ENCODE results near the gene ZYG11B. TPM values are rescaled to one million over a fixed set of nuclear protein-coding genes. Genes with fewer than 3 reads are reported as not detected.
"Not testable (repeated sequence)": the region's sequence is repeated elsewhere in the genome, so short reads cannot be mapped to it uniquely, and the experiment has no call there.

Gene ZYG11B
- total RNA-seq, 1 experiment from 2014 or later = 25.6 TPM

DNA sequence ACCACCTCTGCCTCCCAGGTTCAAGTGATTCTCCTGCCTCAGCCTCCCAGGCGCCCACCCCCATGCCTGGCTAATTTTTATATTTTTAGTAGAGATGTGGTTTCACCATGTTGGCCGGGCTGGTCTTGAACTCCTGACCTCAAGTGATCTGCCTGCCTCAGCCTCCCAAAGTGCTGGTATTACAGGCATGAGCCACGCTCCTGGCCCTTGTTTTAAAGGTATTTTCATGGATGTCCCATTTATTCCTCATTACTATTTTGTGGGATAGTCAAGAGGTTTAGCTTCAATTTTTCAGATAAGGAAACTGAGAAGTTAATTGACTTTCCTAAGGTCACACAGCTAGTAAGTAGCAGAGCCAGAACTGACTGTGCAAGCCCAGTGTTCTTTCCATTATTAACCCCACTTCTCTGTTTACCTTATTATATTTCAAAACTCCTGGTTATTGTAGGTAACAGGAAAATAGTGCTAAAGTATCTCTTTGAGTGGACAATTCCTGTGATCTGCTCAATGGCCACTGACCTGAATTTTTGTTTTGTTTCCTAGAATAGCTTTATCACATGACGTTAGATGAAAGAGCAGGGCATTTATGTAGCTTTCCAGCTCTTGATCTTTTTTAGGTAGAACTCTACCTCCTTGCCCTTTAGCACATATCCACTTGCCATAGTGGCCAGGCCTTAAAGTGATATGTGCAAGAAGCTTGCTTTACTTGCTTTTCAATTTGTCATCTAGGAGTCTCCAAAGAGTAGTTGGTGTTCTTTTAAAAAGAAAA lies 13.6 kb downstream of the ZYG11B start:
- Histone ChIP-seq H3K27me3 (ENCODE audit: low read length) (no peaks in the 10 kb centered on the region), H3K27ac (ENCODE audit: low read length) (no peak overlapping the region), H3K4me1 (ENCODE audit: low read length) (no peaks in the 10 kb centered on the region), H4K20me1 (ENCODE audit: insufficient read depth, low read depth, low read length) (no peaks in the 10 kb centered on the region), H3K79me2 (ENCODE audit: low read length) (peaks cover 83% of the 10 kb centered on the region), H3K36me3 (ENCODE audit: insufficient read depth, low read length) (no peaks in the 10 kb centered on the region), H3K4me3 (ENCODE audit: low read length) (no peak overlapping the region), H3K9ac (ENCODE audit: low read length) (no peak overlapping the region), H3K9me3 (ENCODE audit: low read length) (no peaks in the 10 kb centered on the region), H3K4me2 (ENCODE audit: low read depth, low read length, poor library complexity, severe bottlenecking) (no peak overlapping the region), H3K9me2 (replicated peaks; ENCODE audit: insufficient read depth, low read length) (no peaks in the 10 kb centered on the region), H2AFZ (ENCODE audit: low read length) (no peak overlapping the region)
- DNase-seq = no peak

DNA sequence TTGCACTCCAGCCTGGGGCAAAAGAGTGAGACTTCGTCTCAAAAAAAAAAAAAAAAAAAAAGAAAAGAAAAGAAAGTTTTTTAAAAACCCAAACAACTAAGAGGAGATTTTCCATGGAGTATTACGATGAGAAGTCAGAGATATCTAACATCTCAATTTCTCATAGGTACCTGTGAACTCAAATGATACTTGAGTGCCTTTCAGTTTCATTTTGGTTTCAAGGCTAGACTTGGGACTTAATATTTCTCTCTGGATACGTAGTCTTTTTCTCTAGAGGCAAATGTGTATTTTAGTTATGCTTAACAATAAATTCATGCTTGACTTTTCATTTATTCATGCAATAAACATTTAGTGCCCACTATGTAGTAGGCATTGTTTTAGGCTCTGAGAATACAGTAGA lies 15.0 kb downstream of the ZYG11B start:
- H3K9me3 ChIP-seq (ENCODE audit: low read length) = no peaks in the 10 kb centered on the region
- H3K9ac ChIP-seq (ENCODE audit: low read length) = no peak overlapping the region
- H3K4me1 ChIP-seq (ENCODE audit: low read length) = no peaks in the 10 kb centered on the region
- H3K9me2 ChIP-seq (replicated peaks; ENCODE audit: insufficient read depth, low read length) = no peaks in the 10 kb centered on the region
- H3K4me2 ChIP-seq (ENCODE audit: low read depth, low read length, poor library complexity, severe bottlenecking) = no peak overlapping the region
- H3K27ac ChIP-seq (ENCODE audit: low read length) = no peak overlapping the region
- peaks cover 83% of the 10 kb centered on the region for H3K79me2 ChIP-seq (ENCODE audit: low read length)
- H3K4me3 ChIP-seq (ENCODE audit: low read length) = no peak overlapping the region
- no peaks in the 10 kb centered on the region for H4K20me1 ChIP-seq (ENCODE audit: insufficient read depth, low read depth, low read length)
- H3K36me3 ChIP-seq (ENCODE audit: insufficient read depth, low read length) = no peaks in the 10 kb centered on the region
- no peaks in the 10 kb centered on the region for H3K27me3 ChIP-seq (ENCODE audit: low read length)
- no peak overlapping the region for H2AFZ ChIP-seq (ENCODE audit: low read length)
- no peak for DNase-seq

DNA sequence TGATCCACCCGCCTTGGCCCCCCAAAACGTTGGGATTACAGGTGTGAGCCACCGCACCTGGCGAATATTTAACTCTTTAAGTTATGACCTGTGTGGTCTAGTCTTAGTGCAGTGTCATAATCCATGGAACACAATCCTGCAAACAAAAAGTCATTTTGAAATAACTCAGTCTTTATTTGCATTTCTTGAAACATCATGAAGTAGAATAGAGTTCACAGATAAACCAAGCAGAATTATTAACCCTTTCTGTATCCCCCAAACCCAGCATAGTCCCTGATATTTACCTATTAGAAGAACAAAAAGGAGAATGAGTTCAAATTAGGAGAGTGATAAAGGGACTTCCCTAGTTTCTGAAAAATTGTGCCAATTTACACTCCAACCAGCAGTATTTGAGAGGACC lies 19.9 kb downstream of the ZYG11B start:
- Histone ChIP-seq H3K9ac (ENCODE audit: low read length) (no peak overlapping the region), H3K4me2 (ENCODE audit: low read depth, low read length, poor library complexity, severe bottlenecking) (no peak overlapping the region), H3K9me3 (ENCODE audit: low read length) (no peaks in the 10 kb centered on the region), H3K4me1 (ENCODE audit: low read length) (no peaks in the 10 kb centered on the region), H3K9me2 (replicated peaks; ENCODE audit: insufficient read depth, low read length) (no peaks in the 10 kb centered on the region), H3K36me3 (ENCODE audit: insufficient read depth, low read length) (no peaks in the 10 kb centered on the region), H3K4me3 (ENCODE audit: low read length) (no peak overlapping the region), H3K79me2 (ENCODE audit: low read length) (peaks cover 73% of the 10 kb centered on the region), H2AFZ (ENCODE audit: low read length) (no peak overlapping the region), H3K27me3 (ENCODE audit: low read length) (no peaks in the 10 kb centered on the region), H3K27ac (ENCODE audit: low read length) (no peak overlapping the region), H4K20me1 (ENCODE audit: insufficient read depth, low read depth, low read length) (no peaks in the 10 kb centered on the region)
- DNase-seq = no peak

DNA sequence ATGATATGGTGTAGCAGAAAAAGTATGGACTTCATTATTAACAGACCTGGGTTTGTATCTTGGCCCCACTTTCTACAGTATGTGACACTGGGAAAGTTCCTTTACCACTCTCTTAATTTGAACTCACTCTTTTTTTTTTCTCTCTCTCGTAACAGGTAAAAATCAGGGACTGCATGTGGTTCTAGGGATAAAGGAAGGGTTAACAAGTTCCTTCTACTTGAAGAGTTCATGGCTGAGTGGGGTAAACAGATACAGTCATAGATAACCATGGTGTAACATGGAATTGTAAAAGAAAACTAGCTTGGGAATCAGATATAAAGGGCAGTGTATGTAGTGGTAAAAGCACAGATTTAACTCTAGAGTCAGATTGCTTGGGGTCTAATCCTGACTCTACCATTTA lies 21.2 kb downstream of the ZYG11B start:
- Histone ChIP-seq H3K9ac (ENCODE audit: low read length) (no peak overlapping the region), H3K4me1 (ENCODE audit: low read length) (no peaks in the 10 kb centered on the region), H3K27ac (ENCODE audit: low read length) (no peak overlapping the region), H3K4me3 (ENCODE audit: low read length) (no peak overlapping the region), H3K79me2 (ENCODE audit: low read length) (peaks cover 71% of the 10 kb centered on the region), H3K36me3 (ENCODE audit: insufficient read depth, low read length) (no peaks in the 10 kb centered on the region), H3K9me3 (ENCODE audit: low read length) (no peaks in the 10 kb centered on the region), H2AFZ (ENCODE audit: low read length) (no peak overlapping the region), H4K20me1 (ENCODE audit: insufficient read depth, low read depth, low read length) (no peaks in the 10 kb centered on the region), H3K4me2 (ENCODE audit: low read depth, low read length, poor library complexity, severe bottlenecking) (no peak overlapping the region), H3K27me3 (ENCODE audit: low read length) (no peaks in the 10 kb centered on the region), H3K9me2 (replicated peaks; ENCODE audit: insufficient read depth, low read length) (no peaks in the 10 kb centered on the region)
- no peak for DNase-seq

DNA sequence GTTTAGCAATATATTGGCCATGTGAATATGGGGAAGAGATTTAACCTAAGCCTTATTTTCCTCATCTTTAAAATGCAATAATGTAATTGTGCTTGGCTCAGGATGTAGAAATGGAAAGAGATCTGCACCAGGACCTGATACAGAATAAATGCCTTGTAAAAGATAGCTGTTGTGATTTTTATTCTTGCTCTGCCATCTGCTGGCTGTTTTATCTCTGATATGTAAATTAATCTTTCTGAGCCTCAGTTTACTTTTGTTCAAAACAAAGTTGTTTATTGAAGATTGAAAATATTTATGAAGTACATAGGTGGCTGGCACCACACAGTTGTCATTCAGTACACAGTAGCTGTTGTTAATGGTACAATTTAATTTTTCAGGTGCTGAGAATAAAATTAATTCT lies 21.9 kb downstream of the ZYG11B start:
- no peaks in the 10 kb centered on the region for H3K4me1 ChIP-seq (ENCODE audit: low read length)
- H3K79me2 ChIP-seq (ENCODE audit: low read length) = peaks cover 77% of the 10 kb centered on the region
- H3K9me2 ChIP-seq (replicated peaks; ENCODE audit: insufficient read depth, low read length) = no peaks in the 10 kb centered on the region
- no peak for DNase-seq
- H3K27me3 ChIP-seq (ENCODE audit: low read length) = no peaks in the 10 kb centered on the region
- H3K9me3 ChIP-seq (ENCODE audit: low read length) = no peaks in the 10 kb centered on the region
- H4K20me1 ChIP-seq (ENCODE audit: insufficient read depth, low read depth, low read length) = no peaks in the 10 kb centered on the region
- H3K27ac ChIP-seq (ENCODE audit: low read length) = no peak overlapping the region
- H3K4me3 ChIP-seq (ENCODE audit: low read length) = no peak overlapping the region
- no peaks in the 10 kb centered on the region for H3K36me3 ChIP-seq (ENCODE audit: insufficient read depth, low read length)
- H2AFZ ChIP-seq (ENCODE audit: low read length) = no peak overlapping the region
- no peak overlapping the region for H3K4me2 ChIP-seq (ENCODE audit: low read depth, low read length, poor library complexity, severe bottlenecking)
- H3K9ac ChIP-seq (ENCODE audit: low read length) = no peak overlapping the region

DNA sequence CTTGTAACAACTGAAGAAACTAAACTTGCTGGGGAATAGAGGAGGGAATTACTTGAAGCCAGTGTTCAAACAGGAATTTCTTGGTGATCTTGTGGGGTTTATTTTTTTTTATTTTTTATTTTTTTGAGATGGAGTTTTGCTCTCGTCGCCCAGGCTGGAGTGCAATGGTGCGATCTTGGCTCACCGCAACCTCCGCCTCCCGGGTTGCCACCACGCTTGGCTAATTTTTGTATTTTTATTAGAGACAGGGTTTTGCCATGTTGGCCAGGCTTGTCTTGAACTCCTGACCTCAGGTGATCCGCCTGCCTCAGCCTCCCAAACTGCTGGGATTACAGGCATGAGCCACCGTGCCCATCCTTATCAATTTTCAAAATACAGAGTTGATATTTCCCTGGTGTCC lies 23.2 kb downstream of the ZYG11B start:
- not testable (repeated sequence) for H3K4me3 ChIP-seq (ENCODE audit: low read length); H3K9me3 ChIP-seq (ENCODE audit: low read length); H3K9ac ChIP-seq (ENCODE audit: low read length); H2AFZ ChIP-seq (ENCODE audit: low read length); H4K20me1 ChIP-seq (ENCODE audit: insufficient read depth, low read depth, low read length); H3K27ac ChIP-seq (ENCODE audit: low read length); DNase-seq; H3K4me1 ChIP-seq (ENCODE audit: low read length); H3K4me2 ChIP-seq (ENCODE audit: low read depth, low read length, poor library complexity, severe bottlenecking); H3K27me3 ChIP-seq (ENCODE audit: low read length); H3K9me2 ChIP-seq (replicated peaks; ENCODE audit: insufficient read depth, low read length); H3K36me3 ChIP-seq (ENCODE audit: insufficient read depth, low read length)
- H3K79me2 ChIP-seq (ENCODE audit: low read length) = peaks cover 69% of the 10 kb centered on the region

DNA sequence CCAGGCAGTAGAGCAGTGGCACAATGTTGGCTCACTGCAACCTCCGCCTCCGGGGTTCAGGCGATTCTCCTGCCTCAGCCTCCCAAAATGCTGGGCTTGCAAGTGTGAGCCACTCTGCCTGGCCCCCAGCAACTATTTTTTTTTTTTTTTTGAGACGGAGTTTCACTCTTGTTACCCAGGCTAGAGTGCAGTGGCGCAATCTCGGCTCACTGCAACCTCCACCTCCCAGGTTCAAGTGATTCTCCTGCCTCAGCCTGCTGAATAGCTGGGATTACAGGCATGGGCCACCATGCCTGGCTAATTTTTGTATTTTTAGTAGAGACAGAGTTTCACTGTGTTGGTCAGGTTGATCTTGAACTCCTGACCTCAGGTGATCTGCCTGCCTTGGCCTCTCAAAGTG lies 23.9 kb downstream of the ZYG11B start:
- H3K9me3 ChIP-seq (ENCODE audit: low read length); H3K4me3 ChIP-seq (ENCODE audit: low read length); H3K4me2 ChIP-seq (ENCODE audit: low read depth, low read length, poor library complexity, severe bottlenecking); H3K36me3 ChIP-seq (ENCODE audit: insufficient read depth, low read length); H3K4me1 ChIP-seq (ENCODE audit: low read length); H3K27ac ChIP-seq (ENCODE audit: low read length); H3K9ac ChIP-seq (ENCODE audit: low read length); H4K20me1 ChIP-seq (ENCODE audit: insufficient read depth, low read depth, low read length); H2AFZ ChIP-seq (ENCODE audit: low read length); DNase-seq; H3K9me2 ChIP-seq (replicated peaks; ENCODE audit: insufficient read depth, low read length); H3K27me3 ChIP-seq (ENCODE audit: low read length): not testable (repeated sequence)
- peaks cover 66% of the 10 kb centered on the region for H3K79me2 ChIP-seq (ENCODE audit: low read length)

DNA sequence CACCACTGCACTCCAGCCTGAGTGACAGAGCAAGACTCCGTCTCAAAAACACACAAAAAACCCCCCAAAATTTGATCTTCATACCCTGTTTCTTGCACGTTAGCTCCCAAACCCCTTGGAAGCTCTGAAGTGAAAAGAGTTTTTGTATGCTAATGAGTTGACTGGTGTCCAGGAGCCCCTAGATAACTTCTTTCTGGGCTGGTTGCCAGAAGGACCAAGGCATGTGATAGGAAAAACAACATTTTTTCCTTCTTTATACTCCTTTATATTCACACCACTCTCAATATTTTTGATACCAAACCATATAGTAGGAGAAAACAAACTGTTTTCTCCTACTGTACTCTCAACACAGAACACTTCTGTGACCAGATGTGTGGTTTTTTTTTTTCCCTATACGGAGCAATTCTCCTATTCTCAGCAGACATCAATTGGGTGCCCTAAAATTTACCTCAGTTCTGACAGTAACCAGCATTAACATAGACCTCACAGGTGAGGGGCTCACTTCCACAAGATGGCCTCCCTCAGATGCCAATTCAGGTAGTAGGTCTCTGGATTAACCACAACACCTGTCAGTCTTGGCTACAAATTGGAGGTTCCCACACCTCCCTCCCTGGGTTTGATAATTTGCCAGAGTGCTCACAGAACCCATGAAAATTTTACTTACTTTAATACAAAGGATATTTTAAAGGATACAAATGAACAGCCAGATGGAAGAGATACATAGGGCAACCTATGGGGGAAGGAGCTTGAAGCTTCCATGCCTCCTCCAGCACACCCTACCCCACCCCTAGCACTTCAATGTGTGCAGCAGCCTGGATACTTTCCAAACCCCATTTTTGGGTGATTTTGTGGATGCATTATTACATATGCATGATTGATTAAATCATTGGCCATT lies 25.6 kb downstream of the ZYG11B start:
- Histone ChIP-seq H3K27ac (ENCODE audit: low read length) (no peak overlapping the region), H3K4me1 (ENCODE audit: low read length) (no peaks in the 10 kb centered on the region), H2AFZ (ENCODE audit: low read length) (no peak overlapping the region), H3K36me3 (ENCODE audit: insufficient read depth, low read length) (no peaks in the 10 kb centered on the region), H4K20me1 (ENCODE audit: insufficient read depth, low read depth, low read length) (no peaks in the 10 kb centered on the region), H3K4me2 (ENCODE audit: low read depth, low read length, poor library complexity, severe bottlenecking) (no peak overlapping the region), H3K9me3 (ENCODE audit: low read length) (no peaks in the 10 kb centered on the region), H3K9me2 (replicated peaks; ENCODE audit: insufficient read depth, low read length) (no peaks in the 10 kb centered on the region), H3K27me3 (ENCODE audit: low read length) (no peaks in the 10 kb centered on the region), H3K9ac (ENCODE audit: low read length) (no peak overlapping the region), H3K4me3 (ENCODE audit: low read length) (no peak overlapping the region), H3K79me2 (ENCODE audit: low read length) (peaks cover 56% of the 10 kb centered on the region)
- no peak for DNase-seq
